NB4 (cell line): ENCODE results near the gene RBM20.

Experiments
- DNase-seq: peaks from one replicate; pipeline ENCODE4 v3.0.0; 2010; ENCODE audit warnings: low read depth
- H3K4me3 ChIP-seq: one replicate; pipeline ENCODE4 v1.5.1; 2011; ENCODE audit warnings: mild to moderate bottlenecking, low read depth, low read length, moderate library complexity
- CTCF ChIP-seq: IDR thresholded peaks from one replicate; pipeline ENCODE4 v1.5.1; 2012; ENCODE audit warnings: low read depth, low read length
- MAX ChIP-seq: IDR thresholded peaks from 2 replicates; pipeline ENCODE4 v1.6.1; 2011; ENCODE audit warnings: low read depth, low read length
- MYC ChIP-seq: IDR thresholded peaks from 2 replicates; pipeline ENCODE4 v1.6.1; 2011; ENCODE audit warnings: low read depth, low read length
- POLR2A ChIP-seq: IDR thresholded peaks from 2 replicates; pipeline ENCODE4 v1.6.1; 2011; ENCODE audit warnings: mild to moderate bottlenecking; ENCODE audit not compliant: insufficient read length; ENCODE audit errors: extremely low read depth

The RBM20 gene

DNA sequence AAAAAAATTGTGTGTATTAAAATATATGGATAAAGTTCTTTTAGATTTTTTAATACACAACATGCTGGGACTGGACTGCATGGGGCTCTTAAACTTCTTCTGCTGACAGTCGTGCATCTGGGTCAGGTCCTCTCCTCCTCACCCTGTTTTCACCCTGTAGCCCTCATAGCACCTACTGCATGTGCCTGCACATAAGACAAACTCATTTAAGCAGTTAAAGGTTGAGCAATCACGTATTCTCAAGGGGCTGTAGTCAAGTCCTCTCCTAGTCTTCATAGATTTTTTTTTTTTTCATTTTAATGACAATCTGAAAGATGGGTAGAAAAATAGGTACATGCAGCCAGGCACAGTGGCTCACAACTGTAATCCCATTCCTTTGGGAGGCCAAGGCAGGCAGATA, 204.0 kb downstream of the RBM20 start:
- H3K4me3 ChIP-seq, result no peak overlapping the region
- DNase-seq, result peak; percentile 91
- no peak for TF ChIP-seq CTCF
- TF ChIP-seq MAX, result peak; percentile 43; the same call in 1 of the 2 replicates

- DNase-seq, result no peak
- H3K4me3 ChIP-seq, result no peak overlapping the region
- TF ChIP-seq MYC (no peak), CTCF (no peak), POLR2A (no peak), MAX (no peak)
Measured at GRCh38 chr10:110850099-110850498, 206.0 kb downstream of the RBM20 start.

GRCh38 chr10:110851020-110851612, 207.0 kb downstream of the RBM20 start:
- no peak for TF ChIP-seq MAX
- peak; percentile 13; the same call in 1 of the 2 replicates for TF ChIP-seq MYC
- no peak for TF ChIP-seq CTCF
- TF ChIP-seq POLR2A, result no peak
- H3K4me3 ChIP-seq, result no peak overlapping the region
- DNase-seq, result peak; percentile 92

DNA sequence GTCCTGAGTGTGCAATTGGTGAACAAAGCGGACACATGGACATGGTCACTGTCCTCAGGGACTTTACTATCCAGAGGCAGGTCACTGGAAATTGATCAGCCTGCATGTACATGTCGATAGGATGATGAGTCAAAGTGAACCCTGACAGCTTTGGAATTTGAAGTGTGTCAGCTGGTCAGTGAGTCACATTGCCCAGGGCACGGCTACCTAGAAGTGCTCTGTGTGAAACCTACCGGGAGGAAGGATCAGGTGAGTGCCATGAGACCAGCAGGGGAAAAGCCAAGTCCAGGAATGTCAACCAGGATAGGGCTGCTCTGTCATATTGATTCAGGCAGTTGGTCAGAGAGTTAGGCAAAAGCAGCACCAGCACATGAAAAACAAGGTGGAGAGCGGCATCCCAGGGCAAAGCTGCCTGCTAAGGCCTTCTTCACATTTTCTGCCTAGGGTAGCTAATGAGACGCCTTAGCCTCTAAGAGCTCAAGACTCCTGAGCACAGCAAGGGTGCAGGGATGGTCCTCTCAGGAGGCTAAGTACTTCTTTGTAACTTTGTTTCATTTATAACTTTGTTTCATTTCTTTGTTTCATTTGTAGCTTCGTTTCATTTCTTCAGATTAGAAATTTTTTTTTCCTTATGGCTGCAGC, 208.2 kb downstream of the RBM20 start:
- DNase-seq, result no peak
- no peak for TF ChIP-seq MYC
- TF ChIP-seq CTCF, result no peak
- TF ChIP-seq POLR2A, result no peak
- TF ChIP-seq MAX, result no peak
- H3K4me3 ChIP-seq, result no peak overlapping the region

DNA sequence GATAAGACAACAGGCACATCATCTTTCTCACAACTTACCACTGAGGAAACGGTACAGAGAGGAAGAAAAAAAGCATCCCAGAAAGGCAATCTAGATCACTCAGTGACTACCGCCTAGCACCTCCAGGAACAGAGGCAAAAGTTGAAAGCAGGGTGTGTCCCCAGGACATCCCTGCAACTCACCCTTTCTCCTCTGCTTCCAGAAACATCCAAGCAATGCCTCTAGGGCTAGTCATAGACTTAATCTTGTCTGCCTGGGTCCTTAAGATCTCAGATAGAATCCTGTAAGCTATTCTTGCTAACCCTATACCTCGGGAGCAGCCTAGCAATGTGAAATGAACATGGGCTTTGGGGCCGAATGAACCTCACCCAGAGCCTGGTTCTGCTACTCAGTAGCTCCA, 208.8 kb downstream of the RBM20 start:
- DNase-seq, result no peak
- TF ChIP-seq MYC, result no peak
- TF ChIP-seq POLR2A, result no peak
- TF ChIP-seq CTCF, result no peak
- TF ChIP-seq MAX, result no peak
- H3K4me3 ChIP-seq, result no peak overlapping the region
